ENCODE measurements around the gene CDH23. TPM values are rescaled to one million over a fixed set of nuclear protein-coding genes. Genes with fewer than 3 reads are reported as not detected.

Gene CDH23
- total RNA-seq, 1 experiment from 2014 or later = 0.07 TPM

DNA sequence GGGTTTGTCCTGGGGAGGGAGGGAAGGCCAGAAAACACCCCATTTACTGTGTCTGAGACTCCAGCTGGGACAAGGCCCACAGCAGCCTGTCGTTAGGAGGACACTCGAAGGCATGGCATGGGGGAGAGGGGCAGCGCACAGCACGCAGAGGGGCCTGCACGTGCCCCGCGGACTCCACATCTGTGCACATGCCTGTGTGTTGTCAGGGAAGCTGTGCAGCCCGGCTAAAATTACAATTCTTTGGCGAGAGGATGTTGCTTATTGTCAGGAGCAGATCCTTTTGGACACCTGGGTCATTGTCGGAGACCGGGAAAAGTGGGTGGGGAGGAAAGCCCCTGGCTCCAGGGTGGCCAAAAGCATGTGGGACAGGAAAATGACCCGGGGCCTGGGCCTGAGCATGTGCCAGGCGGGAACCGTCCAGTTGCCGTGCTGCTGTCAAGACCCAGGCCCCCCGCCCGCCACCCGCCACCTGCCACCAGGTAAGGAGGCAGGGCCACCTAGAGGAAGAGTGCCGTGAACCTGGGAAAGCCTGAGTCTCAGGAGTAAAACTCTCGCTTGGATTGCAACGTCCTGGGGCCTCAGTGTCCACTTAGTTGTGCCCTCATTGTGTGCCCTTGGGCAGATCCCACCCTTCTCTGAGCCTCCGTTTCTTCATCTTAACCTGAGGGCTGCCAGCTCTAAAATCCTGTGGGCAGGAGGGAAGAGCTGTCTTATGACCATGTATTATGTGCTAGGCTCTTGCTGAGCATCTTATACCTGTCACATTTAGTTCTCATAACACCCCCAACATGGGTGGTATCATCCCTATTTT lies 369.4 kb downstream of the CDH23 start:
- Mint-ChIP-seq H3K4me3 (ENCODE audit: low read depth, unreplicated experiment) (peak overlapping the region; percentile 65), H3K36me3 (ENCODE audit: insufficient read depth, unreplicated experiment) (peaks cover 16% of the 10 kb centered on the region), H3K27me3 (ENCODE audit: unreplicated experiment) (no peaks in the 10 kb centered on the region), H3K27ac (ENCODE audit: unreplicated experiment) (peak overlapping the region; percentile 87), H3K4me1 (ENCODE audit: low read depth, unreplicated experiment) (peaks cover 60% of the 10 kb centered on the region), H3K9me3 (ENCODE audit: low read depth, unreplicated experiment) (no peaks in the 10 kb centered on the region)
- BruUV-seq (replicated peaks) = no TSS peak
- CTCF ChIA-PET = interaction anchor here (0.6 to 2.1 kb wide), 13 partner anchors 8 to 878 kb away, joined by 3 to 12 read pairs (median 4); no protein-coding TSS in a partner anchor
- TF ChIP-seq, protein P1, sequence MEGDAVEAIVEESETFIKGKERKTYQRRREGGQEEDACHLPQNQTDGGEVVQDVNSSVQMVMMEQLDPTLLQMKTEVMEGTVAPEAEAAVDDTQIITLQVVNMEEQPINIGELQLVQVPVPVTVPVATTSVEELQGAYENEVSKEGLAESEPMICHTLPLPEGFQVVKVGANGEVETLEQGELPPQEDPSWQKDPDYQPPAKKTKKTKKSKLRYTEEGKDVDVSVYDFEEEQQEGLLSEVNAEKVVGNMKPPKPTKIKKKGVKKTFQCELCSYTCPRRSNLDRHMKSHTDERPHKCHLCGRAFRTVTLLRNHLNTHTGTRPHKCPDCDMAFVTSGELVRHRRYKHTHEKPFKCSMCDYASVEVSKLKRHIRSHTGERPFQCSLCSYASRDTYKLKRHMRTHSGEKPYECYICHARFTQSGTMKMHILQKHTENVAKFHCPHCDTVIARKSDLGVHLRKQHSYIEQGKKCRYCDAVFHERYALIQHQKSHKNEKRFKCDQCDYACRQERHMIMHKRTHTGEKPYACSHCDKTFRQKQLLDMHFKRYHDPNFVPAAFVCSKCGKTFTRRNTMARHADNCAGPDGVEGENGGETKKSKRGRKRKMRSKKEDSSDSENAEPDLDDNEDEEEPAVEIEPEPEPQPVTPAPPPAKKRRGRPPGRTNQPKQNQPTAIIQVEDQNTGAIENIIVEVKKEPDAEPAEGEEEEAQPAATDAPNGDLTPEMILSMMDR (IDR thresholded peaks at IDR 0.05; ENCODE audit: unreplicated experiment) = no peak
- intact Hi-C loops (cut with micrococcal nuclease; ENCODE audit: unreplicated experiment) = loop anchor here (2.0 kb wide), 1 partner anchor 37 kb away; no protein-coding TSS in a partner anchor
- DNase-seq = no peak

GRCh38 chr10:71766717-71767419 lies 370.1 kb downstream of the CDH23 start:
- intact Hi-C loops (cut with micrococcal nuclease; ENCODE audit: unreplicated experiment) = loop anchor here (2.0 kb wide), 1 partner anchor 38 kb away; no protein-coding TSS in a partner anchor
- Mint-ChIP-seq H3K27ac (ENCODE audit: unreplicated experiment) (peak overlapping the region; percentile 87), H3K4me3 (ENCODE audit: low read depth, unreplicated experiment) (peak overlapping the region; percentile 65), H3K4me1 (ENCODE audit: low read depth, unreplicated experiment) (peaks cover 61% of the 10 kb centered on the region), H3K36me3 (ENCODE audit: insufficient read depth, unreplicated experiment) (peaks cover 17% of the 10 kb centered on the region), H3K9me3 (ENCODE audit: low read depth, unreplicated experiment) (no peaks in the 10 kb centered on the region), H3K27me3 (ENCODE audit: unreplicated experiment) (no peaks in the 10 kb centered on the region)
- CTCF ChIA-PET = interaction anchor here (0.6 to 2.1 kb wide), 14 partner anchors 9 to 879 kb away, joined by 3 to 12 read pairs (median 4); no protein-coding TSS in a partner anchor
- BruUV-seq (replicated peaks) = no TSS peak
- TF ChIP-seq, protein P1 (IDR thresholded peaks at IDR 0.05; ENCODE audit: unreplicated experiment) = no peak
- DNase-seq = peak; percentile 90

- peak; percentile 69 for DNase-seq
- peak overlapping the region; percentile 87 for H3K27ac Mint-ChIP-seq (ENCODE audit: unreplicated experiment)
- peak overlapping the region; percentile 65 for H3K4me3 Mint-ChIP-seq (ENCODE audit: low read depth, unreplicated experiment)
- H3K4me1 Mint-ChIP-seq (ENCODE audit: low read depth, unreplicated experiment) = peaks cover 63% of the 10 kb centered on the region
- intact Hi-C loops (cut with micrococcal nuclease; ENCODE audit: unreplicated experiment) = loop anchor here (2.0 kb wide), 1 partner anchor 39 kb away; no protein-coding TSS in a partner anchor
- H3K27me3 Mint-ChIP-seq (ENCODE audit: unreplicated experiment) = no peaks in the 10 kb centered on the region
- TF ChIP-seq, protein P1 (IDR thresholded peaks at IDR 0.05; ENCODE audit: unreplicated experiment) = no peak
- no peaks in the 10 kb centered on the region for H3K9me3 Mint-ChIP-seq (ENCODE audit: low read depth, unreplicated experiment)
- H3K36me3 Mint-ChIP-seq (ENCODE audit: insufficient read depth, unreplicated experiment) = peaks cover 23% of the 10 kb centered on the region
- no TSS peak for BruUV-seq (replicated peaks)
- CTCF ChIA-PET = interaction anchor here (1.0 to 2.1 kb wide), 5 partner anchors 15 to 93 kb away, joined by 4 to 12 read pairs (median 7); no protein-coding TSS in a partner anchor
Measured at GRCh38 chr10:71767420-71768035, 370.8 kb downstream of the CDH23 start.

DNA sequence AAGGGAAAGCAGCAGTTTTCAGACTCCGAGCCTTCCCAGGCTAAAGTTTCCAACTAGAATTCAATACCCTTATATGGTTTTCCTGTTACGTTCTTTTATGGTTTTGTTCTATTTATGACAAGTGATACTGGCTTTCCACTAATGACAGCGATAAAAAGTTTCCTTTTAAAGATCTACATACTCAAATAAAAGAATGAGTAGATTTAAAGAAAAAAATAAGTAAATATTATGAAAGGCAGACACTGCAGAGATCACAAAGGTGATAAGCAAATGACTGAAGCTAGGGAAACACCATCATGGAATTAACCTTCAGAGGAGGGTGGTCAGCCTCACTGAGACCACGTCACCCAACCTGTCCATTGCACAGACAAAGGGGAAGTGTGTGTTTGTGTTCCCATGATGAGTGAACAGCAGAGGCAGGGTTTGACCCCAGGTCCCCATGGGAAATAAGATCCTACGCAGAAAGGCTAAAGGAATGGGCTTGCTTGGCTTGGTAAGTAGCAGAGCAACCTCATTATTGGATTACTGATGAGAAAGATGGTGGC lies 372.6 kb downstream of the CDH23 start:
- Mint-ChIP-seq H3K36me3 (ENCODE audit: insufficient read depth, unreplicated experiment) (peaks cover 40% of the 10 kb centered on the region), H3K27me3 (ENCODE audit: unreplicated experiment) (no peaks in the 10 kb centered on the region), H3K9me3 (ENCODE audit: low read depth, unreplicated experiment) (no peaks in the 10 kb centered on the region), H3K4me1 (ENCODE audit: low read depth, unreplicated experiment) (peaks cover 65% of the 10 kb centered on the region), H3K27ac (ENCODE audit: unreplicated experiment) (no peak overlapping the region), H3K4me3 (ENCODE audit: low read depth, unreplicated experiment) (no peak overlapping the region)
- intact Hi-C loops (cut with micrococcal nuclease; ENCODE audit: unreplicated experiment) = no loop called here
- CTCF ChIA-PET = no interaction called here
- no TSS peak for BruUV-seq (replicated peaks)
- DNase-seq = no peak
- TF ChIP-seq, protein P1 (IDR thresholded peaks at IDR 0.05; ENCODE audit: unreplicated experiment) = no peak
